AG04450 (cell line): ENCODE data around the gene PCGF6. TPM values are rescaled to one million over a fixed set of nuclear protein-coding genes. Genes with fewer than 3 reads are reported as not detected.
A peak's percentile ranks its signal among the peaks of the same experiment; 100 is the strongest.

Source experiments
- CTCF ChIA-PET: fragments of 300-600, 350-600 bp; formaldehyde crosslinking; extraction: SDS; loops from one replicate; lab custom pipeline; 2022; ENCODE audit warnings: antibody characterized with exemption, inconsistent platforms; lab: Charles Lee
- POLR2A ChIA-PET: fragments of 350-600 bp; formaldehyde crosslinking; extraction: SDS; loops from one replicate; lab custom pipeline; 2021; ENCODE audit warnings: antibody characterized with exemption, inconsistent platforms; lab: Yijun Ruan, JAX
- DNase-seq: peaks from one replicate; pipeline ENCODE4 v3.0.0-alpha.2; 2011; ENCODE audit warnings: low read depth, low spot score
- H3K27ac ChIP-seq: one replicate; pipeline ENCODE4 v1.5.1; 2012; ENCODE audit warnings: low read depth, low read length, control low read depth
- H3K27me3 ChIP-seq: one replicate; pipeline ENCODE4 v1.6.0; 2012; ENCODE audit warnings: low read length; ENCODE audit not compliant: control insufficient read depth, insufficient read depth
- H3K4me3 ChIP-seq: 2 replicates; pipeline ENCODE4 v1.5.1; 2011; ENCODE audit warnings: mild to moderate bottlenecking, low read depth, low read length, control low read depth
- H3K9me3 ChIP-seq: 2 replicates; pipeline ENCODE4 v1.5.1; 2012; ENCODE audit warnings: low read length; ENCODE audit not compliant: control insufficient read depth, insufficient read depth
- CTCF ChIP-seq: IDR thresholded peaks from 2 replicates; pipeline ENCODE4 v1.5.1; 2011; ENCODE audit warnings: low read depth, low read length, control low read depth, inconsistent platforms
- polyA plus RNA-seq: library from polyadenylated mRNA; depleted of rRNA; stranded (reverse); fragments of >200 nt; gene quantifications from 2 replicates; pipeline ENCODE4 v1.2.3, GENCODE V29; 2011

The PCGF6 gene
- polyA plus RNA-seq, 1 experiment = 9.9 TPM

GRCh38 chr10:103276896-103277712 lies 73.8 kb downstream of the PCGF6 start, which contains the start of gene INA:
TSS of gene INA (plus strand) at chr10:103277138. CDS start at chr10:103277212, 74 bp downstream.
- Histone ChIP-seq H3K27me3 (peaks cover 25% of the 10 kb centered on the region), H3K27ac (no peak within 1 kb of the TSS), H3K4me3 (peak within 1 kb of the TSS; percentile 56), H3K9me3 (peaks cover 9% of the 10 kb centered on the region; the same call in 1 of the 2 replicates)
- ChIA-PET POLR2A (no interaction called here), CTCF (interaction anchor here (1.0 kb wide), 1 partner anchor 18 kb away, joined by 3 read pairs; no protein-coding TSS in a partner anchor)
- no peak for DNase-seq
- no peak for TF ChIP-seq CTCF

GRCh38 chr10:103276251-103276895 lies 74.6 kb downstream of the PCGF6 start:
- H3K27me3 ChIP-seq = peaks cover 23% of the 10 kb centered on the region
- H3K9me3 ChIP-seq = peaks cover 9% of the 10 kb centered on the region; the same call in 1 of the 2 replicates
- DNase-seq = no peak
- POLR2A ChIA-PET = no interaction called here
- H3K27ac ChIP-seq = no peak overlapping the region
- CTCF ChIA-PET = no interaction called here
- H3K4me3 ChIP-seq = peak overlapping the region; percentile 56
- TF ChIP-seq CTCF = no peak

- Histone ChIP-seq H3K27ac (peak overlapping the region; percentile 73), H3K4me3 (no peak overlapping the region), H3K27me3 (peaks cover 16% of the 10 kb centered on the region), H3K9me3 (peaks cover 3% of the 10 kb centered on the region; the same call in 1 of the 2 replicates)
- CTCF ChIA-PET = interaction anchor here (1.7 kb wide), 1 partner anchor 61 kb away, joined by 4 read pairs; no protein-coding TSS in a partner anchor
- no peak for TF ChIP-seq CTCF
- DNase-seq = peak; percentile 76
- POLR2A ChIA-PET = no interaction called here
Observed at GRCh38 chr10:103273041-103273441, 77.9 kb downstream of the PCGF6 start.

GRCh38 chr10:103265717-103266329 lies 85.1 kb downstream of the PCGF6 start:
- ChIA-PET CTCF (no interaction called here), POLR2A (no interaction called here)
- Histone ChIP-seq H3K27me3 (peaks cover 9% of the 10 kb centered on the region), H3K9me3 (no peaks in the 10 kb centered on the region), H3K27ac (no peak overlapping the region), H3K4me3 (no peak overlapping the region)
- DNase-seq = no peak
- TF ChIP-seq CTCF = no peak
